MM.1S (cell line): Measurements from ENCODE around the gene RSPO3.

ENCODE experiments used
- DNase-seq: peaks from one replicate; pipeline ENCODE4 v3.0.0-alpha.2; 2015
- H2AFZ ChIP-seq: fragments of 300-600 bp; sonication (generic); 2 replicates; pipeline ENCODE4 v1.6.0; 2016; ENCODE audit warnings: antibody characterized with exemption, low read length
- H3F3A ChIP-seq: fragments of 300-600 bp; sonication (generic); 2 replicates; pipeline ENCODE4 v1.6.1; 2016; ENCODE audit warnings: mild to moderate bottlenecking, antibody characterized with exemption, low read length, moderate library complexity, mixed read lengths; ENCODE audit not compliant: insufficient read depth
- H3K27ac ChIP-seq: fragments of 300-600 bp; sonication (generic); 2 replicates; pipeline ENCODE4 v1.5.1; 2016; ENCODE audit warnings: mild to moderate bottlenecking, low read length
- H3K27me3 ChIP-seq: fragments of 300-600 bp; sonication (generic); replicated peaks from 2 replicates; pipeline ENCODE4 v1.6.0; 2016; ENCODE audit warnings: low read length; ENCODE audit not compliant: insufficient read depth
- H3K36me3 ChIP-seq: fragments of 300-600 bp; sonication (generic); replicated peaks from 2 replicates; pipeline ENCODE4 v1.6.1; 2016; ENCODE audit warnings: mild to moderate bottlenecking, low read length, mixed read lengths; ENCODE audit not compliant: insufficient read depth
- H3K4me1 ChIP-seq: fragments of 300-600 bp; sonication (generic); 2 replicates; pipeline ENCODE4 v1.6.1; 2016; ENCODE audit warnings: low read length, mixed read lengths
- H3K4me2 ChIP-seq: fragments of 300-600 bp; sonication (generic); 2 replicates; pipeline ENCODE4 v1.6.0; 2016; ENCODE audit warnings: low read depth, low read length
- H3K4me3 ChIP-seq: fragments of 300-600 bp; sonication (generic); 2 replicates; pipeline ENCODE4 v1.5.1; 2016; ENCODE audit warnings: low read length, mixed read lengths
- H3K79me2 ChIP-seq: fragments of 300-600 bp; sonication (generic); 2 replicates; pipeline ENCODE4 v1.6.1; 2016; ENCODE audit warnings: mixed run types, low read length, mixed read lengths
- H3K9ac ChIP-seq: fragments of 300-600 bp; sonication (generic); 2 replicates; pipeline ENCODE4 v1.6.1; 2016; ENCODE audit warnings: low read length, mixed read lengths
- H3K9me2 ChIP-seq: fragments of 300-600 bp; sonication (generic); replicated peaks from 2 replicates; pipeline ENCODE4 v1.6.1; 2016; ENCODE audit warnings: mild to moderate bottlenecking, low read length, mixed read lengths; ENCODE audit not compliant: insufficient read depth
- H3K9me3 ChIP-seq: fragments of 300-600 bp; sonication (generic); replicated peaks from 2 replicates; pipeline ENCODE4 v1.6.1; 2016; ENCODE audit warnings: mild to moderate bottlenecking, low read length, mixed read lengths; ENCODE audit not compliant: insufficient read depth
- H4K20me1 ChIP-seq: fragments of 300-600 bp; sonication (generic); 2 replicates; pipeline ENCODE4 v1.6.1; 2016; ENCODE audit warnings: mild to moderate bottlenecking, low read length, moderate library complexity, mixed read lengths; ENCODE audit not compliant: insufficient read depth
- CTCF ChIP-seq: fragments of 300-600 bp; sonication (generic); IDR thresholded peaks from 2 replicates; pipeline ENCODE4 v1.5.1; 2016; ENCODE audit warnings: antibody characterized with exemption, low read length, mixed read lengths
- EZH2 ChIP-seq: fragments of 300-600 bp; sonication (generic); optimal IDR thresholded peaks from 2 replicates; pipeline ENCODE3; 2017; ENCODE audit warnings: low read depth, mild to moderate bottlenecking, antibody characterized with exemption, low read length, mixed read lengths
- EZH2phosphoT487 ChIP-seq: fragments of 300-600 bp; sonication (generic); IDR thresholded peaks from 2 replicates; pipeline ENCODE4 v1.6.1; 2018; ENCODE audit warnings: antibody characterized with exemption, low read length

RSPO3 gene

GRCh38 chr6:127079681-127080080 lies 38.8 kb upstream of the RSPO3 start:
- H3K36me3 ChIP-seq, result no peaks in the 10 kb centered on the region
- no peaks in the 10 kb centered on the region for H3K9me2 ChIP-seq
- no peaks in the 10 kb centered on the region for H4K20me1 ChIP-seq
- H3K4me1 ChIP-seq, result no peaks in the 10 kb centered on the region
- no peaks in the 10 kb centered on the region for H3F3A ChIP-seq
- H3K79me2 ChIP-seq, result no peaks in the 10 kb centered on the region
- H3K27me3 ChIP-seq, result no peaks in the 10 kb centered on the region
- H3K4me3 ChIP-seq, result no peak overlapping the region
- no peak overlapping the region for H3K27ac ChIP-seq
- H3K9ac ChIP-seq, result no peak overlapping the region
- TF ChIP-seq CTCF (no peak), EZH2 (no peak), EZH2phosphoT487 (no peak)
- no peak overlapping the region for H2AFZ ChIP-seq
- DNase-seq, result no peak
- no peaks in the 10 kb centered on the region for H3K9me3 ChIP-seq
- H3K4me2 ChIP-seq, result no peak overlapping the region

- DNase-seq, result no peak
- H3F3A ChIP-seq, result no peaks in the 10 kb centered on the region
- no peaks in the 10 kb centered on the region for H4K20me1 ChIP-seq
- H3K9ac ChIP-seq, result no peak overlapping the region
- H3K4me3 ChIP-seq, result no peak overlapping the region
- no peaks in the 10 kb centered on the region for H3K9me3 ChIP-seq
- H3K9me2 ChIP-seq, result no peaks in the 10 kb centered on the region
- no peaks in the 10 kb centered on the region for H3K79me2 ChIP-seq
- H3K4me2 ChIP-seq, result no peak overlapping the region
- H2AFZ ChIP-seq, result no peak overlapping the region
- H3K4me1 ChIP-seq, result no peaks in the 10 kb centered on the region
- no peaks in the 10 kb centered on the region for H3K27me3 ChIP-seq
- H3K36me3 ChIP-seq, result no peaks in the 10 kb centered on the region
- H3K27ac ChIP-seq, result no peak overlapping the region
- TF ChIP-seq EZH2 (no peak), EZH2phosphoT487 (no peak), CTCF (no peak)
Measured at GRCh38 chr6:127080081-127080480, 38.4 kb upstream of the RSPO3 start.

- Histone ChIP-seq H3K9me2 (no peaks in the 10 kb centered on the region), H2AFZ (no peak overlapping the region), H3K27ac (no peak overlapping the region), H3K9ac (no peak overlapping the region), H3K4me2 (no peak overlapping the region), H3K9me3 (no peaks in the 10 kb centered on the region), H3K27me3 (no peaks in the 10 kb centered on the region), H3F3A (no peaks in the 10 kb centered on the region), H4K20me1 (no peaks in the 10 kb centered on the region), H3K4me3 (no peak overlapping the region), H3K79me2 (no peaks in the 10 kb centered on the region), H3K4me1 (no peaks in the 10 kb centered on the region), H3K36me3 (no peaks in the 10 kb centered on the region)
- DNase-seq, result no peak
- TF ChIP-seq CTCF, result no peak
- no peak for TF ChIP-seq EZH2
- no peak for TF ChIP-seq EZH2phosphoT487
Measured at GRCh38 chr6:127083231-127083962, 35.1 kb upstream of the RSPO3 start.
